DOHH2 (cell line): ENCODE data around the gene GPC4.

Source experiments
- H3F3A ChIP-seq: fragments of 200-600 bp; sonication (generic), shearing (Covaris generic); 2 replicates; pipeline ENCODE4 v1.6.0; 2016; ENCODE audit warnings: antibody characterized with exemption, mild to moderate bottlenecking; ENCODE audit not compliant: control insufficient read depth, insufficient read depth
- H3K27ac ChIP-seq: fragments of 200-600 bp; sonication (generic); 2 replicates; pipeline ENCODE4 v1.5.1; 2014; ENCODE audit warnings: low read depth, mild to moderate bottlenecking, low read length, moderate library complexity
- H3K27me3 ChIP-seq: fragments of 200-600 bp; sonication (generic); 2 replicates; pipeline ENCODE4 v1.6.1; 2014; ENCODE audit warnings: mild to moderate bottlenecking, low read length, mixed read lengths; ENCODE audit not compliant: control insufficient read depth
- H3K36me3 ChIP-seq: fragments of 200-600 bp; sonication (generic); 2 replicates; pipeline ENCODE4 v1.6.1; 2014; ENCODE audit warnings: mild to moderate bottlenecking, low read length, moderate library complexity, mixed read lengths; ENCODE audit not compliant: control insufficient read depth
- H3K4me1 ChIP-seq: fragments of 200-600 bp; sonication (generic); 2 replicates; pipeline ENCODE4 v1.6.1; 2014; ENCODE audit warnings: mild to moderate bottlenecking, low read length, mixed read lengths; ENCODE audit not compliant: control insufficient read depth
- H3K4me2 ChIP-seq: fragments of 200-600 bp; sonication (generic); 2 replicates; pipeline ENCODE4 v1.6.0; 2014; ENCODE audit warnings: mild to moderate bottlenecking, low read length, moderate library complexity
- H3K4me3 ChIP-seq: fragments of 200-600 bp; sonication (generic); 2 replicates; pipeline ENCODE4 v1.5.1; 2014; ENCODE audit warnings: mild to moderate bottlenecking, low read length, mixed read lengths
- H3K79me2 ChIP-seq: fragments of 200-600 bp; sonication (generic); 2 replicates; pipeline ENCODE4 v1.6.1; 2014; ENCODE audit warnings: mild to moderate bottlenecking, low read length, mixed read lengths; ENCODE audit not compliant: control insufficient read depth
- H3K9me2 ChIP-seq: fragments of 200-600 bp; sonication (generic); replicated peaks from 2 replicates; pipeline ENCODE4 v1.6.1; 2014; ENCODE audit warnings: mild to moderate bottlenecking, low read length, mixed read lengths; ENCODE audit not compliant: control insufficient read depth
- H3K9me3 ChIP-seq: fragments of 200-600 bp; sonication (generic); 2 replicates; pipeline ENCODE4 v1.6.1; 2014; ENCODE audit warnings: antibody characterized with exemption, low read length, mixed read lengths; ENCODE audit not compliant: control insufficient read depth, insufficient read depth
- H4K20me1 ChIP-seq: fragments of 200-600 bp; sonication (generic); 2 replicates; pipeline ENCODE4 v1.6.0; 2014; ENCODE audit warnings: low read depth, mild to moderate bottlenecking, antibody characterized with exemption, low read length, moderate library complexity; ENCODE audit not compliant: control insufficient read depth, insufficient read depth
- CTCF ChIP-seq: fragments of 200-600 bp; sonication (generic); IDR thresholded peaks from one replicate; pipeline ENCODE4 v1.5.1; 2014; ENCODE audit warnings: antibody characterized with exemption, mild to moderate bottlenecking, low read depth, low read length; ENCODE audit not compliant: poor library complexity, severe bottlenecking
- EZH2phosphoT487 ChIP-seq: fragments of 200-600 bp; sonication (generic); IDR thresholded peaks from 2 replicates; pipeline ENCODE4 v1.6.1; 2017; ENCODE audit warnings: borderline replicate concordance, mild to moderate bottlenecking, antibody characterized with exemption, low read length, moderate library complexity, mixed read lengths

GPC4 gene

GRCh38 chrX:133410550-133410949 lies 4.7 kb downstream of the GPC4 start:
- Histone ChIP-seq H3K4me2 (no peak overlapping the region), H3K9me3 (no peaks in the 10 kb centered on the region), H4K20me1 (no peaks in the 10 kb centered on the region), H3K27me3 (peaks cover 4% of the 10 kb centered on the region), H3K4me3 (no peak overlapping the region), H3F3A (no peaks in the 10 kb centered on the region), H3K27ac (no peak overlapping the region), H3K36me3 (no peaks in the 10 kb centered on the region), H3K4me1 (peaks cover 12% of the 10 kb centered on the region), H3K79me2 (peaks cover 5% of the 10 kb centered on the region), H3K9me2 (no peaks in the 10 kb centered on the region)
- no peak for TF ChIP-seq CTCF
- no peak for TF ChIP-seq EZH2phosphoT487

GRCh38 chrX:133405498-133406185 lies 9.6 kb downstream of the GPC4 start:
- H3K36me3 ChIP-seq: no peaks in the 10 kb centered on the region
- no peaks in the 10 kb centered on the region for H3K4me1 ChIP-seq
- peaks cover 6% of the 10 kb centered on the region for H3K79me2 ChIP-seq
- H3K9me2 ChIP-seq: no peaks in the 10 kb centered on the region
- H3F3A ChIP-seq: no peaks in the 10 kb centered on the region
- H3K9me3 ChIP-seq: no peaks in the 10 kb centered on the region
- no peak overlapping the region for H3K27ac ChIP-seq
- H3K4me2 ChIP-seq: no peak overlapping the region
- H3K4me3 ChIP-seq: no peak overlapping the region
- TF ChIP-seq CTCF: no peak
- TF ChIP-seq EZH2phosphoT487: no peak
- no peaks in the 10 kb centered on the region for H4K20me1 ChIP-seq
- no peaks in the 10 kb centered on the region for H3K27me3 ChIP-seq

DNA sequence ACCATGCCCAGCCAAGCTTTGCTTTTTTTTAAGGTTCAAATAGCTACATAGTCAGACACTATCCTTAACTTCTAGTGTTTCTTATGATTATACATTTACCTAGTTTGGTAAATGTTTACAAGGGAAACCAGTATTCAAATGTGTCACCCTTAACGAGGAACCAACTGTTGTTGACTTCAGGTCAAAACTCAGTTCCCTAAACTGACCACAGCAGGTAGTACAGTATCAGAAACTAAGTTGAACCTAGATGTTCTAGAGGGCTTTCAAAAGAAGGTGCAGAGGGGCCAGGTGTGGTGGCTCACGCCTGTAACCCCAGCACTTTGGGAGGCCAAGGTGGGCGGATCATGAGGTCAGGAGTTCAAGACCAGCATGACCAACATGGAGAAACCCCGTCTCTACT lies 11.3 kb downstream of the GPC4 start:
- no peak overlapping the region for H3K4me3 ChIP-seq
- no peaks in the 10 kb centered on the region for H3K36me3 ChIP-seq
- no peaks in the 10 kb centered on the region for H3F3A ChIP-seq
- no peaks in the 10 kb centered on the region for H3K4me1 ChIP-seq
- H3K79me2 ChIP-seq: peaks cover 3% of the 10 kb centered on the region; the same call in 1 of the 2 replicates
- TF ChIP-seq CTCF (no peak), EZH2phosphoT487 (no peak)
- H3K4me2 ChIP-seq: no peak overlapping the region
- H4K20me1 ChIP-seq: no peaks in the 10 kb centered on the region
- no peaks in the 10 kb centered on the region for H3K9me2 ChIP-seq
- H3K27me3 ChIP-seq: no peaks in the 10 kb centered on the region
- no peak overlapping the region for H3K27ac ChIP-seq
- H3K9me3 ChIP-seq: no peaks in the 10 kb centered on the region
